HepG2 (cell line): Measurements from ENCODE around the gene ANK3. TPM values are rescaled to one million over a fixed set of nuclear protein-coding genes. Genes with fewer than 3 reads are reported as not detected.

Experiments
- ATAC-seq: fragments of 200-7000 bp; cut with Tn5 transposase; 3 replicates; pipeline ENCODE4 v1.9.1; 2020; ENCODE audit warnings: mild to moderate bottlenecking, moderate library complexity
- BruUV-seq: library from RNA; stranded (reverse); fragments of 400-500 nt; replicated peaks from 2 replicates; lab custom pipeline; 2021; lab: Mats Ljungman, UMichigan
- CTCF ChIA-PET: fragments of 300-600 bp; formaldehyde crosslinking; extraction: SDS; loops from one replicate; lab custom pipeline; 2021; ENCODE audit warnings: low total read pairs, inconsistent platforms, low intra/inter-chr PET ratio; lab: Yijun Ruan, JAX
- POLR2A ChIA-PET: fragments of 350-600 bp; sonication (Branson Sonifier 250); formaldehyde crosslinking; loops from one replicate; lab custom pipeline; 2020; ENCODE audit warnings: antibody characterized with exemption, inconsistent platforms; lab: Yijun Ruan, JAX
- DNase-seq: peaks from one replicate; pipeline ENCODE4 v3.0.0-alpha.2; 2015; ENCODE audit warnings: low spot score
- FAIRE-seq: peaks from 3 replicates; lab custom pipeline; 2011; peaks lifted over from hg19 to GRCh38; lab: Jason Lieb, UNC
- H2AFZ ChIP-seq: one replicate; pipeline ENCODE4 v1.6.1; 2011; ENCODE audit warnings: low read length, inconsistent platforms
- H3K27ac ChIP-seq: fragments of 300-600 bp; 3 replicates; pipeline ENCODE4 v1.8.0; 2011; ENCODE audit warnings: mixed run types, mild to moderate bottlenecking, mixed read lengths, low read length, inconsistent platforms; ENCODE audit not compliant: insufficient read depth; ENCODE audit errors: extremely low read length
- H3K27me3 ChIP-seq, 2 experiments: fragments of 200-600 bp in 1 of 2; 2 replicates in 1 of 2; 3 replicates in 1 of 2; pipeline versions ENCODE4 v1.6.0 to v1.8.0; 2011; ENCODE audit warnings: low read length in 2 of 2, mild to moderate bottlenecking in 2 of 2, moderate library complexity in 2 of 2, inconsistent platforms in 1 of 2; ENCODE audit not compliant: insufficient read depth in 2 of 2, control insufficient read depth in 1 of 2
- H3K36me3 ChIP-seq, 2 experiments: fragments of 200-600 bp in 1 of 2; replicated peaks in 1 of 2; 2 replicates in 1 of 2; 3 replicates in 1 of 2; pipeline versions ENCODE4 v1.5.1 to v1.8.0; 2011; ENCODE audit warnings: low read length in 2 of 2, inconsistent platforms in 1 of 2; ENCODE audit not compliant: insufficient read depth in 2 of 2, control insufficient read depth in 1 of 2
- H3K4me1 ChIP-seq: 2 replicates; pipeline ENCODE4 v1.5.1; 2012; ENCODE audit warnings: low read length, inconsistent platforms; ENCODE audit not compliant: insufficient read depth
- H3K4me2 ChIP-seq: 2 replicates; pipeline ENCODE4 v1.6.0; 2011; ENCODE audit warnings: low read depth, low read length, inconsistent platforms
- H3K4me3 ChIP-seq, 3 experiments: fragments of 200-600 bp in 1 of 3; sonication (generic), shearing (Covaris generic) in 1 of 3; replicated peaks in 1 of 3; 2 replicates each; pipeline ENCODE4 v1.5.1; 2011 to 2016; ENCODE audit warnings: low read length in 3 of 3, inconsistent platforms in 2 of 3, low read depth in 2 of 3, mild to moderate bottlenecking in 2 of 3, control low read depth in 1 of 3, mixed read lengths in 1 of 3; ENCODE audit not compliant: insufficient read depth in 1 of 3
- H3K79me2 ChIP-seq: one replicate; pipeline ENCODE4 v1.6.1; 2011; ENCODE audit warnings: low read length, inconsistent platforms; ENCODE audit not compliant: insufficient read depth
- H3K9ac ChIP-seq: 2 replicates; pipeline ENCODE4 v1.6.0; 2011; ENCODE audit warnings: mild to moderate bottlenecking, low read depth, low read length, inconsistent platforms; ENCODE audit not compliant: insufficient read depth
- H3K9me3 ChIP-seq: 2 replicates; pipeline ENCODE4 v1.5.1; 2012; ENCODE audit warnings: mild to moderate bottlenecking, low read length
- H4K20me1 ChIP-seq: 2 replicates; pipeline ENCODE4 v1.6.0; 2011; ENCODE audit warnings: inconsistent platforms, mild to moderate bottlenecking, low read length, moderate library complexity; ENCODE audit not compliant: insufficient read depth
- ARID5B ChIP-seq: IDR thresholded peaks from 2 replicates; pipeline ENCODE4 v1.4.0; 2020; ENCODE audit warnings: mild to moderate bottlenecking, missing genetic modification reagents
- CSRNP1 ChIP-seq: sonication (generic); formaldehyde crosslinking; IDR thresholded peaks from 2 replicates; pipeline ENCODE4 v1.8.1; 2023; ENCODE audit warnings: mild to moderate bottlenecking, missing genetic modification reagents
- FOXA3 ChIP-seq: IDR thresholded peaks from 2 replicates; pipeline ENCODE4 v1.6.1; 2016; ENCODE audit warnings: missing genetic modification reagents, missing compliant biosample characterization
- PRPF4 ChIP-seq: fragments of 200-400 bp; formaldehyde crosslinking; IDR thresholded peaks from 2 replicates; pipeline ENCODE4 v1.6.1; 2016; ENCODE audit warnings: low read length, low read depth; ENCODE audit not compliant: poor library complexity, severe bottlenecking
- STAG1 ChIP-seq: sonication (generic); formaldehyde crosslinking; IDR thresholded peaks from 2 replicates; pipeline ENCODE4 v1.4.0; 2020; ENCODE audit warnings: missing genetic modification reagents
- ZNF382 ChIP-seq: sonication (generic); formaldehyde crosslinking; IDR thresholded peaks from 2 replicates; pipeline ENCODE4 v1.5.0; 2020; ENCODE audit warnings: missing genetic modification reagents, mild to moderate bottlenecking, borderline replicate concordance
- WGBS: methylation state at CpG from one replicate; pipeline ENCODE4 v1.1.6; 2017; ENCODE audit warnings: low lambda C conversion rate; 5-methylcytosine and 5-hydroxymethylcytosine counted together
- in situ Hi-C: cut with HindIII; loops from 2 replicates; pipeline ENCODE4 v1.10.0; 2017; ENCODE audit warnings: low pct_unique_long_range_greater_than_20kb; ENCODE audit not compliant: extremely low pct_ligation_motif_present
- intact Hi-C: fragments of 100-400 bp; cut with micrococcal nuclease; formaldehyde crosslinking; loops from one replicate; pipeline ENCODE4 v1.10.0; 2022; ENCODE audit not compliant: unreplicated experiment
- polyA plus RNA-seq, 8 experiments: library from polyadenylated mRNA; depleted of rRNA in 3 of 8; stranded (reverse) in 7 of 8; unstranded in 1 of 8; fragments of >200 nt; fragmentation: Illumina TruSeq in 4 of 8; extraction: Trizol in 4 of 8; gene quantifications; 2 replicates each; pipeline versions ENCODE4 v1.2.1 to v1.2.3, GENCODE V29; 2011 to 2016; ENCODE audit warnings: low read depth in 4 of 8, missing spikeins in 1 of 8, mixed read lengths in 1 of 8; ENCODE audit not compliant: insufficient read depth in 1 of 8
- total RNA-seq, 5 experiments: library from RNA; depleted of rRNA; stranded (reverse); fragments of >200 nt; fragmentation: Illumina TruSeq; extraction: Trizol; gene quantifications; 2 replicates each; pipeline ENCODE4 v1.2.3, GENCODE V29; 2016; ENCODE audit warnings: low read depth in 1 of 5
- TF ChIP-seq, protein P1 (sequence below): sonication (generic); formaldehyde crosslinking; IDR thresholded peaks from 2 replicates; pipeline ENCODE4 v1.4.0; 2020; ENCODE audit warnings: missing genetic modification reagents
- TF ChIP-seq, protein P2 (sequence below), 2 experiments: sonication (generic) in 1 of 2; formaldehyde crosslinking in 1 of 2; IDR thresholded peaks; 2 replicates each; pipeline versions ENCODE4 v1.6.1 to v1.9.0; 2014 to 2022; ENCODE audit warnings: antibody characterized with exemption in 1 of 2, borderline replicate concordance in 1 of 2, inconsistent platforms in 1 of 2, low read depth in 1 of 2, missing genetic modification reagents in 1 of 2

Gene ANK3
- total and polyA plus RNA-seq, 2 of the 13 experiments (the other 11 are each of a cell fraction or from before 2014, with no cell fraction given) = not detected

DNA sequence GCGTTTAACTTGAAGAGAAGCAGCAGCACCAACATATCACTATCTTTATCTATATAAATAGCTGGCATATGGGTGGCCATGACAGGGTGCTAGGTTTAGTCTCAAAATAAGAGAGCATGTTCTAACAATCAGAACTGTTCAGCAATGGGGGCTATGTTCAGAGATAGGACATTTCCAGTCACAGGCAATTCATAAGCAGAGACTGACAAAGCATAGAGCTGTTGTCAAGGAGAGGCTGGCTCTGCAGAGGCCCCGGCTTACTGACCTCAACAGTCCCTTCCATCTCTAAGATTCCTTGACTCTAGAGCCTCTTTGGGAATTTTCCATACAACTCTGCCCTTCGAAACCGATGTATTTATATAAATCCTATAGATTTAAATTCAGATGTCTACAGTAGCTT lies 17.2 kb downstream of the ANK3 start:
- ATAC-seq = no peak
- ChIA-PET POLR2A (no interaction called here), CTCF (no interaction called here)
- no peaks in the 10 kb centered on the region for H4K20me1 ChIP-seq
- H3K27ac ChIP-seq = no peak overlapping the region
- TF ChIP-seq ZNF382 (CRISPR knock-in tag) (no peak), PRPF4 (no peak), CSRNP1 (no peak), STAG1 (CRISPR knock-in tag) (no peak), FOXA3 (no peak), ARID5B (CRISPR knock-in tag) (no peak)
- TF ChIP-seq, protein P1, sequence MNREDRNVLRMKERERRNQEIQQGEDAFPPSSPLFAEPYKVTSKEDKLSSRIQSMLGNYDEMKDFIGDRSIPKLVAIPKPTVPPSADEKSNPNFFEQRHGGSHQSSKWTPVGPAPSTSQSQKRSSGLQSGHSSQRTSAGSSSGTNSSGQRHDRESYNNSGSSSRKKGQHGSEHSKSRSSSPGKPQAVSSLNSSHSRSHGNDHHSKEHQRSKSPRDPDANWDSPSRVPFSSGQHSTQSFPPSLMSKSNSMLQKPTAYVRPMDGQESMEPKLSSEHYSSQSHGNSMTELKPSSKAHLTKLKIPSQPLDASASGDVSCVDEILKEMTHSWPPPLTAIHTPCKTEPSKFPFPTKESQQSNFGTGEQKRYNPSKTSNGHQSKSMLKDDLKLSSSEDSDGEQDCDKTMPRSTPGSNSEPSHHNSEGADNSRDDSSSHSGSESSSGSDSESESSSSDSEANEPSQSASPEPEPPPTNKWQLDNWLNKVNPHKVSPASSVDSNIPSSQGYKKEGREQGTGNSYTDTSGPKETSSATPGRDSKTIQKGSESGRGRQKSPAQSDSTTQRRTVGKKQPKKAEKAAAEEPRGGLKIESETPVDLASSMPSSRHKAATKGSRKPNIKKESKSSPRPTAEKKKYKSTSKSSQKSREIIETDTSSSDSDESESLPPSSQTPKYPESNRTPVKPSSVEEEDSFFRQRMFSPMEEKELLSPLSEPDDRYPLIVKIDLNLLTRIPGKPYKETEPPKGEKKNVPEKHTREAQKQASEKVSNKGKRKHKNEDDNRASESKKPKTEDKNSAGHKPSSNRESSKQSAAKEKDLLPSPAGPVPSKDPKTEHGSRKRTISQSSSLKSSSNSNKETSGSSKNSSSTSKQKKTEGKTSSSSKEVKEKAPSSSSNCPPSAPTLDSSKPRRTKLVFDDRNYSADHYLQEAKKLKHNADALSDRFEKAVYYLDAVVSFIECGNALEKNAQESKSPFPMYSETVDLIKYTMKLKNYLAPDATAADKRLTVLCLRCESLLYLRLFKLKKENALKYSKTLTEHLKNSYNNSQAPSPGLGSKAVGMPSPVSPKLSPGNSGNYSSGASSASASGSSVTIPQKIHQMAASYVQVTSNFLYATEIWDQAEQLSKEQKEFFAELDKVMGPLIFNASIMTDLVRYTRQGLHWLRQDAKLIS (CRISPR knock-in tag) = no peak
- TF ChIP-seq, protein P2, sequence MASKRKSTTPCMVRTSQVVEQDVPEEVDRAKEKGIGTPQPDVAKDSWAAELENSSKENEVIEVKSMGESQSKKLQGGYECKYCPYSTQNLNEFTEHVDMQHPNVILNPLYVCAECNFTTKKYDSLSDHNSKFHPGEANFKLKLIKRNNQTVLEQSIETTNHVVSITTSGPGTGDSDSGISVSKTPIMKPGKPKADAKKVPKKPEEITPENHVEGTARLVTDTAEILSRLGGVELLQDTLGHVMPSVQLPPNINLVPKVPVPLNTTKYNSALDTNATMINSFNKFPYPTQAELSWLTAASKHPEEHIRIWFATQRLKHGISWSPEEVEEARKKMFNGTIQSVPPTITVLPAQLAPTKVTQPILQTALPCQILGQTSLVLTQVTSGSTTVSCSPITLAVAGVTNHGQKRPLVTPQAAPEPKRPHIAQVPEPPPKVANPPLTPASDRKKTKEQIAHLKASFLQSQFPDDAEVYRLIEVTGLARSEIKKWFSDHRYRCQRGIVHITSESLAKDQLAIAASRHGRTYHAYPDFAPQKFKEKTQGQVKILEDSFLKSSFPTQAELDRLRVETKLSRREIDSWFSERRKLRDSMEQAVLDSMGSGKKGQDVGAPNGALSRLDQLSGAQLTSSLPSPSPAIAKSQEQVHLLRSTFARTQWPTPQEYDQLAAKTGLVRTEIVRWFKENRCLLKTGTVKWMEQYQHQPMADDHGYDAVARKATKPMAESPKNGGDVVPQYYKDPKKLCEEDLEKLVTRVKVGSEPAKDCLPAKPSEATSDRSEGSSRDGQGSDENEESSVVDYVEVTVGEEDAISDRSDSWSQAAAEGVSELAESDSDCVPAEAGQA (IDR thresholded peaks at IDR 0.05; ENCODE audit: low read depth) = no peak
- TF ChIP-seq, protein P2 (CRISPR knock-in tag; IDR thresholded peaks at IDR 0.05; ENCODE audit: borderline replicate concordance) = no peak
- H3K9ac ChIP-seq = no peak overlapping the region
- no peaks in the 10 kb centered on the region for H3K79me2 ChIP-seq
- H3K36me3 ChIP-seq = no peaks in the 10 kb centered on the region
- intact Hi-C loops (no loop called here), in situ Hi-C loops (no loop called here)
- H3K9me3 ChIP-seq = no peaks in the 10 kb centered on the region
- H3K4me1 ChIP-seq = no peaks in the 10 kb centered on the region
- no TSS peak for BruUV-seq
- 0% methylated on average over 4 of the region's 4 CpGs for WGBS
- DNase-seq = no peak
- no peak overlapping the region for H2AFZ ChIP-seq
- no peak for FAIRE-seq
- H3K27me3 ChIP-seq = no peaks in the 10 kb centered on the region
- no peak overlapping the region for H3K4me2 ChIP-seq
- H3K4me3 ChIP-seq = no peak overlapping the region
